PC-3 (cell line): Measurements from ENCODE around the gene C1QC. TPM values are rescaled to one million over a fixed set of nuclear protein-coding genes. Genes with fewer than 3 reads are reported as not detected.

ENCODE experiments used
- ATAC-seq: fragments of 200-7000 bp; cut with Tn5 transposase; 2 replicates; pipeline ENCODE4 v1.9.1; 2020; ENCODE audit warnings: mild to moderate bottlenecking, moderate library complexity
- BruUV-seq: library from RNA; stranded (reverse); fragments of 400-500 nt; replicated peaks from 2 replicates; lab custom pipeline; 2021; lab: Mats Ljungman, UMichigan
- CTCF ChIA-PET: fragments of 300-600 bp; sonication (Branson Sonifier 250); formaldehyde crosslinking; loops from one replicate; lab custom pipeline; 2022; ENCODE audit warnings: antibody characterized with exemption; lab: Charles Lee
- POLR2A ChIA-PET: fragments of 300-600 bp; sonication (Branson Sonifier 250); formaldehyde crosslinking; loops from one replicate; lab custom pipeline; 2022; ENCODE audit warnings: antibody characterized with exemption; ENCODE audit not compliant: unreplicated experiment; lab: Charles Lee
- DNase-seq: peaks from one replicate; pipeline ENCODE4 v3.0.0-alpha.2; 2015
- H2AFZ ChIP-seq: fragments of 300-600 bp; sonication (generic); 2 replicates; pipeline ENCODE4 v1.6.0; 2016; ENCODE audit warnings: antibody characterized with exemption, low read length
- H3F3A ChIP-seq: fragments of 300-600 bp; sonication (generic); one replicate; pipeline ENCODE4 v1.6.0; 2017; ENCODE audit warnings: antibody characterized with exemption, low read length, control low read depth, mild to moderate bottlenecking; ENCODE audit not compliant: unreplicated experiment
- H3K27ac ChIP-seq: fragments of 300-600 bp; sonication (generic); 2 replicates; pipeline ENCODE4 v1.5.1; 2016; ENCODE audit warnings: mild to moderate bottlenecking, low read length
- H3K27me3 ChIP-seq: fragments of 300-600 bp; sonication (generic); 2 replicates; pipeline ENCODE4 v1.6.1; 2016; ENCODE audit warnings: low read length, mixed read lengths
- H3K36me3 ChIP-seq: fragments of 300-600 bp; sonication (generic); 2 replicates; pipeline ENCODE4 v1.6.1; 2016; ENCODE audit warnings: low read depth, mixed run types, low read length, mixed read lengths
- H3K4me1 ChIP-seq: fragments of 300-600 bp; sonication (generic); 2 replicates; pipeline ENCODE4 v1.5.1; 2016; ENCODE audit warnings: low read length; ENCODE audit not compliant: insufficient read depth
- H3K4me2 ChIP-seq: fragments of 300-600 bp; sonication (generic); 2 replicates; pipeline ENCODE4 v1.6.0; 2016; ENCODE audit warnings: low read length
- H3K4me3 ChIP-seq: fragments of 300-600 bp; sonication (generic); 2 replicates; pipeline ENCODE4 v1.5.1; 2016; ENCODE audit warnings: mild to moderate bottlenecking, low read length, mixed read lengths
- H3K79me2 ChIP-seq: fragments of 300-600 bp; sonication (generic); 2 replicates; pipeline ENCODE4 v1.6.1; 2017; ENCODE audit warnings: low read length, mixed read lengths
- H3K9ac ChIP-seq: fragments of 300-600 bp; sonication (generic); 2 replicates; pipeline ENCODE4 v1.6.0; 2016; ENCODE audit warnings: mild to moderate bottlenecking, low read length
- H3K9me2 ChIP-seq: fragments of 300-600 bp; sonication (generic); replicated peaks from 2 replicates; pipeline ENCODE4 v1.6.1; 2016; ENCODE audit warnings: mixed run types, low read length, mixed read lengths
- H3K9me3 ChIP-seq: fragments of 300-600 bp; sonication (generic); 2 replicates; pipeline ENCODE4 v1.6.1; 2016; ENCODE audit warnings: low read length, mixed read lengths
- H4K20me1 ChIP-seq: fragments of 300-600 bp; sonication (generic); 2 replicates; pipeline ENCODE4 v1.6.1; 2016; ENCODE audit warnings: low read length, mixed read lengths
- EZH2 ChIP-seq: fragments of 300-600 bp; sonication (generic); IDR thresholded peaks from one replicate; pipeline ENCODE4 v1.6.1; 2017; ENCODE audit warnings: antibody characterized with exemption, mild to moderate bottlenecking, low read length; ENCODE audit not compliant: unreplicated experiment
- EZH2phosphoT487 ChIP-seq: fragments of 300-600 bp; sonication (generic); IDR thresholded peaks from 2 replicates; pipeline ENCODE4 v1.6.1; 2018; ENCODE audit warnings: mild to moderate bottlenecking, antibody characterized with exemption, low read length, borderline replicate concordance
- intact Hi-C: fragments of 100-400 bp; cut with micrococcal nuclease; formaldehyde crosslinking; loops from 2 replicates; pipeline ENCODE4 v1.9.0; 2023
- total RNA-seq: library from RNA; depleted of rRNA; stranded (reverse); fragments of >200 nt; gene quantifications from 2 replicates; pipeline ENCODE4 v1.2.3, GENCODE V29; 2014
- TF ChIP-seq, protein P1 (sequence below): fragments of 300-600 bp; sonication (generic); conservative IDR thresholded peaks from 2 replicates; pipeline ENCODE4 v1.5.1; 2017; ENCODE audit warnings: antibody characterized with exemption, low read depth, mild to moderate bottlenecking, low read length

Gene C1QC
- total RNA-seq, 1 experiment from 2014 or later, result not detected

DNA sequence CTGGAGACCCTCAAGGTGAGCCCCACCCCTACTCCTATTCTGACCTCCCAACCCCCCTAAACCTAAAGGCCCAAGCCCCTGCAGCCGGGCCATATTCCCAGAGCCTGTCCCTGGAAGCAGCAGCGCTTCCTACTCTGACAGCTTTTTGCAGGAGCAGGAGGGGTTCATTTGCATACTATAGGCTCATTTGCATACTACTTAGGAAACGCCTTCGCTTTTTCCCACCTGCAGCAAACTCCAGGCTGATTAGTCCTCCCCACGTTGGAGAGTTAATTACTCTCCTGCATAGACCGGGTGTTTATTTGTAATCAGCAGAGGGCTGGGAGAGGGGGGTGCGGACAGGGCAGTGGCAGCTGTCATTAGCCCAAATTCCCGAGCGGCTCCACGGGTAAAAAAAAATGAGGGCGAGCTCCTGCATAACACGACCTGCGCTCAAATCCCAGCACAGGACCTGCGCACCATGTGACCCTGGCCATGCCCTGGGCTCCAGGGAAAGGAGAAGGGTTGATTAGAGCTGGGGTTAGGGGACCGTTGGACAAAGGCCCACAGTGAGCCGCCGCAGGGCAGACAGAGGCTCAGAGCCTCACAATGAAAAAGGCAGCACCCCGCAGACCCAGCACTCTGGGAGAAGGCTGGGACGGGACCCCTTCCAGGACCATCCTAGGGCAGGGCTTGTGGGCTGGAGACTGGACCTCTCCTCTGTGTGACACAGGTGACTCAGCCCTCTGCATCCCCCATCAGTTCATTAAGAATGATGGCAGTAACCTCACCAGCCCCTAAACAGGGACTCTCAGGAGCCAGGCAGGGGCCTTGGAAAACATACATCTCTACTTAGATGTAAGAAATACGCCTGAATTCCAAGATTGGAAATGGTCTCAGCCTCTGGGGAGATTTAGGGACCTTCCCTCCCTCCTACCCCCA is 16.9 kb upstream of the C1QC start:
- Histone ChIP-seq H3K27ac (no peak overlapping the region), H3K9me3 (no peaks in the 10 kb centered on the region), H3K9me2 (no peaks in the 10 kb centered on the region), H3K79me2 (no peaks in the 10 kb centered on the region), H3K4me2 (no peak overlapping the region), H3K4me3 (no peak overlapping the region), H3K9ac (no peak overlapping the region), H3K27me3 (0 out of 2 replicates have a peak, but pooled peaks cover 2% of the 10 kb centered on the region), H3K36me3 (no peaks in the 10 kb centered on the region), H3F3A (no peaks in the 10 kb centered on the region), H3K4me1 (no peaks in the 10 kb centered on the region), H2AFZ (no peak overlapping the region), H4K20me1 (no peaks in the 10 kb centered on the region)
- BruUV-seq, result no TSS peak
- TF ChIP-seq EZH2phosphoT487, result no peak
- TF ChIP-seq, protein P1, sequence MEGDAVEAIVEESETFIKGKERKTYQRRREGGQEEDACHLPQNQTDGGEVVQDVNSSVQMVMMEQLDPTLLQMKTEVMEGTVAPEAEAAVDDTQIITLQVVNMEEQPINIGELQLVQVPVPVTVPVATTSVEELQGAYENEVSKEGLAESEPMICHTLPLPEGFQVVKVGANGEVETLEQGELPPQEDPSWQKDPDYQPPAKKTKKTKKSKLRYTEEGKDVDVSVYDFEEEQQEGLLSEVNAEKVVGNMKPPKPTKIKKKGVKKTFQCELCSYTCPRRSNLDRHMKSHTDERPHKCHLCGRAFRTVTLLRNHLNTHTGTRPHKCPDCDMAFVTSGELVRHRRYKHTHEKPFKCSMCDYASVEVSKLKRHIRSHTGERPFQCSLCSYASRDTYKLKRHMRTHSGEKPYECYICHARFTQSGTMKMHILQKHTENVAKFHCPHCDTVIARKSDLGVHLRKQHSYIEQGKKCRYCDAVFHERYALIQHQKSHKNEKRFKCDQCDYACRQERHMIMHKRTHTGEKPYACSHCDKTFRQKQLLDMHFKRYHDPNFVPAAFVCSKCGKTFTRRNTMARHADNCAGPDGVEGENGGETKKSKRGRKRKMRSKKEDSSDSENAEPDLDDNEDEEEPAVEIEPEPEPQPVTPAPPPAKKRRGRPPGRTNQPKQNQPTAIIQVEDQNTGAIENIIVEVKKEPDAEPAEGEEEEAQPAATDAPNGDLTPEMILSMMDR, result no peak
- no peak for TF ChIP-seq EZH2
- ATAC-seq (no peak), DNase-seq (no peak)
- CTCF ChIA-PET, result no interaction called here
- intact Hi-C loops, result no loop called here
- POLR2A ChIA-PET, result interaction anchor here (0.6 kb wide), 1 partner anchor 298 kb away, joined by 4 read pairs; no protein-coding TSS in a partner anchor

DNA sequence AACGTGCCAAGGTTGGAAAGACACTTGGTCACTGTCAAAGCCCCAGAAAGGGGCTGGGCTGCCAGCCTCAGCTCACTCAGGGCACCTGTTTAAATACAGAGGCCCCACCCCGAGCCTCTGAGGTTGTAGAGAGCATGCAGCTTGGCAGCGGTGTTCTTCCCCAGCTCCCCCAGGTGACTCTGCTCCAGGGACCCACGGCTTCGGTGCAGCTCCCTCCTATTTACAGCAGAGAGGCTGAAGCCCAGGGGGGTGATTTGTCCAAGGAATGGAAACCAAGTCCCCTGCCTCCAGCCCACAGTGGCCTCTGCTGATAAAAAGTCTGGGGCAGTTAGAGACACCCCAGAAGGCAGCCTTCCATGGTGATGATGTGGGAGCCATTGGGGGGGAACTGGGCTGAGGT is 16.1 kb upstream of the C1QC start:
- DNase-seq (no peak), ATAC-seq (no peak)
- no peak overlapping the region for H3K9ac ChIP-seq
- H3K4me1 ChIP-seq, result no peaks in the 10 kb centered on the region
- intact Hi-C loops, result no loop called here
- H3K4me3 ChIP-seq, result no peak overlapping the region
- no peaks in the 10 kb centered on the region for H3K79me2 ChIP-seq
- TF ChIP-seq EZH2phosphoT487 (no peak), EZH2 (no peak)
- TF ChIP-seq, protein P1, result no peak
- no peaks in the 10 kb centered on the region for H3K9me2 ChIP-seq
- no peaks in the 10 kb centered on the region for H3F3A ChIP-seq
- no peaks in the 10 kb centered on the region for H3K36me3 ChIP-seq
- H3K27me3 ChIP-seq, result peaks cover 9% of the 10 kb centered on the region
- H2AFZ ChIP-seq, result no peak overlapping the region
- POLR2A ChIA-PET, result interaction anchor here (0.6 kb wide), 1 partner anchor 299 kb away, joined by 4 read pairs; no protein-coding TSS in a partner anchor
- BruUV-seq, result no TSS peak
- H3K4me2 ChIP-seq, result no peak overlapping the region
- CTCF ChIA-PET, result no interaction called here
- H3K9me3 ChIP-seq, result no peaks in the 10 kb centered on the region
- no peaks in the 10 kb centered on the region for H4K20me1 ChIP-seq
- H3K27ac ChIP-seq, result no peak overlapping the region
